ENCODE measurements around the gene SMG9. TPM values are rescaled to one million over a fixed set of nuclear protein-coding genes. Genes with fewer than 3 reads are reported as not detected.

Gene SMG9
- total RNA-seq = 10 to 100 TPM in 2 of 6 experiments, 1 to 10 TPM in 4; 6.5 to 13.5 (median 9.8) TPM
- long read RNA-seq, partial matches to known transcripts = 2 of 2 reads
- long read RNA-seq, other reads (novel, unspliced or antisense) = 0 of 2 reads

- intact Hi-C loops (cut with DNase I) = no loop called here
- peak; percentile 81 for TF ChIP-seq POLR2A (IDR thresholded peaks at IDR 0.05)
- no peak for TF ChIP-seq CTCF (IDR thresholded peaks at IDR 0.05)
- Histone ChIP-seq H3K4me3 (peak within 1 kb of the TSS; percentile 56 to 90 (median 77)), H3K9me3 (no peaks in the 10 kb centered on the region), H3K4me1 (peaks cover 0 to 13% (median 0%) of the 10 kb centered on the region in 4 donors), H3K36me3 (peaks cover 0 to 11% (median 0%) of the 10 kb centered on the region in 4 donors), H3K27me3 (no peaks in the 10 kb centered on the region), H3K27ac (peak within 1 kb of the TSS; percentile 81 to 98 (median 97))
- DNase-seq (peak; percentile 99), ATAC-seq (peak; percentile 93 to 95 (median 94))
- under 1% methylated on average over 38 of the region's 79 CpGs for WGBS (ENCODE audit: insufficient coverage, low coverage, low lambda C conversion rate, missing lambda C conversion rate)
Measured at GRCh38 chr19:43754503-43755255, at the start of gene SMG9. Gene SMG9 (minus strand): TSS chr19:43754962. CDS start chr19:43750741, 4,221 bp downstream.

- H3K4me3 ChIP-seq = no peak overlapping the region
- H3K4me1 ChIP-seq = no peaks in the 10 kb centered on the region
- no peaks in the 10 kb centered on the region for H3K9me3 ChIP-seq
- H3K27ac ChIP-seq = no peak overlapping the region
- no peak for TF ChIP-seq POLR2A (IDR thresholded peaks at IDR 0.05)
- no peaks in the 10 kb centered on the region for H3K27me3 ChIP-seq
- ATAC-seq (no peak), DNase-seq (no peak)
- WGBS (ENCODE audit: insufficient coverage, low coverage, low lambda C conversion rate, missing lambda C conversion rate) = 24% methylated on average over 2 of the region's 2 CpGs
- intact Hi-C loops (cut with DNase I) = no loop called here
- H3K36me3 ChIP-seq = no peaks in the 10 kb centered on the region
Measured at GRCh38 chr19:43804432-43804831, 49.7 kb upstream of the SMG9 start.

GRCh38 chr19:43802216-43802951 lies 47.6 kb upstream of the SMG9 start, which contains the start of gene LYPD5:
Gene LYPD5 (minus strand): TSS chr19:43802447. CDS start chr19:43802380, 67 bp downstream.
- no peak within 1 kb of the TSS for H3K4me3 ChIP-seq
- WGBS (ENCODE audit: insufficient coverage, low coverage, low lambda C conversion rate, missing lambda C conversion rate) = 54% methylated on average over 10 of the region's 12 CpGs
- no peak for TF ChIP-seq CTCF (IDR thresholded peaks at IDR 0.05)
- no peak for TF ChIP-seq POLR2A (IDR thresholded peaks at IDR 0.05)
- H3K9me3 ChIP-seq = no peaks in the 10 kb centered on the region
- peaks cover 0 to 4% (median 0%) of the 10 kb centered on the region in 4 donors for H3K4me1 ChIP-seq
- no peak for DNase-seq
- H3K36me3 ChIP-seq = no peaks in the 10 kb centered on the region
- no peak within 1 kb of the TSS for H3K27ac ChIP-seq
- intact Hi-C loops (cut with DNase I) = no loop called here
- no peak for ATAC-seq
- no peaks in the 10 kb centered on the region for H3K27me3 ChIP-seq

- Histone ChIP-seq H3K27ac (no peak overlapping the region), H3K4me3 (no peak overlapping the region), H3K27me3 (no peaks in the 10 kb centered on the region), H3K9me3 (no peaks in the 10 kb centered on the region), H3K4me1 (peaks cover 0 to 4% (median 0%) of the 10 kb centered on the region in 4 donors), H3K36me3 (no peaks in the 10 kb centered on the region)
- intact Hi-C loops (cut with DNase I) = no loop called here
- ATAC-seq = peak in 2 of 4 donors; percentile 9 to 37
- TF ChIP-seq CTCF (IDR thresholded peaks at IDR 0.05) (no peak), POLR2A (IDR thresholded peaks at IDR 0.05) (no peak)
- 44% methylated on average over 5 of the region's 6 CpGs for WGBS (ENCODE audit: insufficient coverage, low coverage, low lambda C conversion rate, missing lambda C conversion rate)
- no peak for DNase-seq
Measured at GRCh38 chr19:43799502-43800142, 44.9 kb upstream of the SMG9 start.

All from right lobe of liver (tissue), 6 donors.